Testis (tissue), 2 donors: ENCODE measurements around the gene COBL.

Experiments used
- POLR2A ChIP-seq: fragments of 450-650 bp; IDR thresholded peaks from one replicate; pipeline ENCODE4 v1.6.1; 2017; ENCODE audit warnings: antibody characterized with exemption, mild to moderate bottlenecking, moderate library complexity
- TF ChIP-seq, protein P1 (sequence below), 3 experiments: fragments of 450-650 bp in 2 of 3; fragments of 200-600 bp in 1 of 3; sonication (generic) in 1 of 3; IDR thresholded peaks; one replicate each; pipeline ENCODE4 v1.5.1; 2016 to 2019; ENCODE audit warnings: antibody characterized with exemption in 3 of 3, mild to moderate bottlenecking in 2 of 3, moderate library complexity in 1 of 3

DNA sequence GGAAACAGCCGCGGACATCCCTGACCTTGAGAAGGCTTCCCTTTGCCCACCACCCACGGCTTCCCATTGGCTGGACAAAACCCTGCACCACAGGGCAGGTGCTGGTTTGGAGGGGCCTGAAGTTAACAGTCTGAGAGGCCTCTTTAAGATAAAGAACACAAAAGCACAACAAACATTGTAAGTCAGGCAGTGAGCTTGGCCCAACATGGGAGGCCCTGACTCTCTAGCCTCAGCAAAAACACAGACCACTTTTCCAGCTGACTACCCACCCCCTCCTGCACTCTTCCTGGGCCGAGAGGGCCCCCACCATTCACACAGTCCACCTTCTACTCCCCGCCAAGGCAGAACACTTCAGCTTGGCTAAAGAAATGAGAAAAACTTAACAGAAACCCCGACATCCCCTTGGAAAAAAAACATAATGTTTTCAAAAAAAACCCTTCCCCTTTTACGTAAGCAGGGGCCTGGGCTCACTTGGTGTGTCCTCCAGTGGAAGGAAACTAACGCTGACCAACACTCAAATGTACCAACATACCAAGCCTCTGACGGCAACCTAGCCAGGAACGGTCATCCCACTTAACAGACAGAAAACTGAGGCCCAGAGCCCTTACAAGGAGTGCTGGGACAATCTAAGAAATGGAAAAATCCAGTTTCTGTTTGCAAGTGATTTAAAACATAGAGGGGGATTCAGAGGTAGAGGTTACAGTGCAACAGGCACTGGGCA is 80.9 kb downstream of the COBL start:
- TF ChIP-seq, protein P1, sequence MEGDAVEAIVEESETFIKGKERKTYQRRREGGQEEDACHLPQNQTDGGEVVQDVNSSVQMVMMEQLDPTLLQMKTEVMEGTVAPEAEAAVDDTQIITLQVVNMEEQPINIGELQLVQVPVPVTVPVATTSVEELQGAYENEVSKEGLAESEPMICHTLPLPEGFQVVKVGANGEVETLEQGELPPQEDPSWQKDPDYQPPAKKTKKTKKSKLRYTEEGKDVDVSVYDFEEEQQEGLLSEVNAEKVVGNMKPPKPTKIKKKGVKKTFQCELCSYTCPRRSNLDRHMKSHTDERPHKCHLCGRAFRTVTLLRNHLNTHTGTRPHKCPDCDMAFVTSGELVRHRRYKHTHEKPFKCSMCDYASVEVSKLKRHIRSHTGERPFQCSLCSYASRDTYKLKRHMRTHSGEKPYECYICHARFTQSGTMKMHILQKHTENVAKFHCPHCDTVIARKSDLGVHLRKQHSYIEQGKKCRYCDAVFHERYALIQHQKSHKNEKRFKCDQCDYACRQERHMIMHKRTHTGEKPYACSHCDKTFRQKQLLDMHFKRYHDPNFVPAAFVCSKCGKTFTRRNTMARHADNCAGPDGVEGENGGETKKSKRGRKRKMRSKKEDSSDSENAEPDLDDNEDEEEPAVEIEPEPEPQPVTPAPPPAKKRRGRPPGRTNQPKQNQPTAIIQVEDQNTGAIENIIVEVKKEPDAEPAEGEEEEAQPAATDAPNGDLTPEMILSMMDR (IDR thresholded peaks at IDR 0.05) = no peak
- TF ChIP-seq POLR2A = no peak
